ENCODE results near the gene SLC10A1. TPM values are rescaled to one million over a fixed set of nuclear protein-coding genes. Genes with fewer than 3 reads are reported as not detected.

SLC10A1 gene
- polyA plus RNA-seq, 1 donor (not counting 4 experiments of a cell fraction or from before 2014, with no cell fraction given) = not detected

DNA sequence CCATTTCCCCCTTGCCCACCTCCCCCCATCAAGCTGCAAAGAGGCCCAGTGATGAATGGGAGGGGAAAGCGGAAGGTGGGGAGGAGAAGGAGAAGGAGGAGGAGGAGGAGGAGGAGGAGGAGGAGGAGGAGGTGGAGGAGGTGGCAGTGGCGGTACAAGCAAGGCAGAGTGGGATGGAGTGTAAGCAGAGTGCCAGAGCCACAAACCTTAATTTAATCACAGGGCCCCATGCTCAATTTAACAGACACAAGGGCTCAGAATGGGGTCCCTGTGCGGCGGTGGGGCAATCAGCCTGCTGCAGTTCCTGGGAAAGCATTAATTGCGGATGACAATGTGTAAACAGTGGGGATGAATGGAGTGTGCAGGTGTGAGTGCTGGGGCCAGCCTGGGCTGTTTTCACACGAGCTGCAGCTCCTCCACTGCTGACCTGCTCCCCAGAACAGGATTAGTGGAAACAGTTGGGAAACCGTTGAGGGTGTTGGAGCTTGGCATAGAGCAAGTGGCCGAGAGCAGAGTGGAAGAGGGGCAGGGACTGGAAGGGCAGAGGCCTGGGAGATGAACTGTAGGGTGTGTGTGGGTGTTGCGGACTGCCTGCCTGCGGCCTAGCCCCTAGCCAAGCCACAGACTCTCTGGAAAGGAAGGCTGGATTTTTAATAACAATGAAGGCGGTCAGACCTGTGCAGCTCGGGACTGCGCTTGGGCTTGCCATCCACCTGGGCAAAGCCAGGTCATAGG is 45.8 kb upstream of the SLC10A1 start:
- TF ChIP-seq EZH2 (IDR thresholded peaks at IDR 0.05; ENCODE audit: low read length) = no peak
- TF ChIP-seq, protein P1, sequence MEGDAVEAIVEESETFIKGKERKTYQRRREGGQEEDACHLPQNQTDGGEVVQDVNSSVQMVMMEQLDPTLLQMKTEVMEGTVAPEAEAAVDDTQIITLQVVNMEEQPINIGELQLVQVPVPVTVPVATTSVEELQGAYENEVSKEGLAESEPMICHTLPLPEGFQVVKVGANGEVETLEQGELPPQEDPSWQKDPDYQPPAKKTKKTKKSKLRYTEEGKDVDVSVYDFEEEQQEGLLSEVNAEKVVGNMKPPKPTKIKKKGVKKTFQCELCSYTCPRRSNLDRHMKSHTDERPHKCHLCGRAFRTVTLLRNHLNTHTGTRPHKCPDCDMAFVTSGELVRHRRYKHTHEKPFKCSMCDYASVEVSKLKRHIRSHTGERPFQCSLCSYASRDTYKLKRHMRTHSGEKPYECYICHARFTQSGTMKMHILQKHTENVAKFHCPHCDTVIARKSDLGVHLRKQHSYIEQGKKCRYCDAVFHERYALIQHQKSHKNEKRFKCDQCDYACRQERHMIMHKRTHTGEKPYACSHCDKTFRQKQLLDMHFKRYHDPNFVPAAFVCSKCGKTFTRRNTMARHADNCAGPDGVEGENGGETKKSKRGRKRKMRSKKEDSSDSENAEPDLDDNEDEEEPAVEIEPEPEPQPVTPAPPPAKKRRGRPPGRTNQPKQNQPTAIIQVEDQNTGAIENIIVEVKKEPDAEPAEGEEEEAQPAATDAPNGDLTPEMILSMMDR (optimal IDR thresholded peaks at IDR 0.05 in 1 of 3, IDR thresholded peaks at IDR 0.05 in 1 of 3, conservative IDR thresholded peaks at IDR 0.05 in 1 of 3; ENCODE audit: extremely low read depth in 1 of 3, insufficient read depth in 2 of 3, low read length in 3 of 3) = no peak
- no peaks in the 10 kb centered on the region for H3K36me3 ChIP-seq (ENCODE audit: control insufficient read depth in 2 of 2, extremely low read depth in 1 of 2, insufficient read depth in 2 of 2, low read length in 2 of 2)
- H4K20me1 ChIP-seq (ENCODE audit: control insufficient read depth, extremely low read depth, insufficient read depth, low read length) = no peaks in the 10 kb centered on the region
- FAIRE-seq (no peak), DNase-seq (ENCODE audit: low read depth, low spot score) (no peak)
- H3K4me2 ChIP-seq (ENCODE audit: control insufficient read depth, extremely low read depth, insufficient read depth, low read depth, low read length) = no peak overlapping the region
- dilution Hi-C loops (cut with MboI; ENCODE audit: extremely low pct_ligation_motif_present, low sequenced_read_pairs) = no loop called here
- H2AFZ ChIP-seq (ENCODE audit: control insufficient read depth, low read length) = no peak overlapping the region
- no peak overlapping the region for H3K9ac ChIP-seq (ENCODE audit: control insufficient read depth, extremely low read depth, insufficient read depth, low read length)
- H3K27ac ChIP-seq (ENCODE audit: control insufficient read depth, insufficient read depth, low read length) = no peak overlapping the region
- no peaks in the 10 kb centered on the region for H3K9me3 ChIP-seq (ENCODE audit: control insufficient read depth, low read depth, low read length)
- no peaks in the 10 kb centered on the region for H3K79me2 ChIP-seq (ENCODE audit: control insufficient read depth, insufficient read depth, low read length)
- no peaks in the 10 kb centered on the region for H3K4me1 ChIP-seq (ENCODE audit: control insufficient read depth, extremely low read depth, insufficient read depth, low read length)
- no peaks in the 10 kb centered on the region for H3K9me1 ChIP-seq (ENCODE audit: control insufficient read depth, extremely low read depth, insufficient read depth, low read length)
- H3K27me3 ChIP-seq (ENCODE audit: control insufficient read depth, extremely low read depth, insufficient read depth, low read length) = peaks cover 11% of the 10 kb centered on the region
- H3K4me3 ChIP-seq (ENCODE audit: control insufficient read depth in 2 of 3, extremely low read depth in 1 of 3, insufficient read depth in 2 of 3, low read depth in 1 of 3, low read length in 3 of 3) = no peak overlapping the region

DNA sequence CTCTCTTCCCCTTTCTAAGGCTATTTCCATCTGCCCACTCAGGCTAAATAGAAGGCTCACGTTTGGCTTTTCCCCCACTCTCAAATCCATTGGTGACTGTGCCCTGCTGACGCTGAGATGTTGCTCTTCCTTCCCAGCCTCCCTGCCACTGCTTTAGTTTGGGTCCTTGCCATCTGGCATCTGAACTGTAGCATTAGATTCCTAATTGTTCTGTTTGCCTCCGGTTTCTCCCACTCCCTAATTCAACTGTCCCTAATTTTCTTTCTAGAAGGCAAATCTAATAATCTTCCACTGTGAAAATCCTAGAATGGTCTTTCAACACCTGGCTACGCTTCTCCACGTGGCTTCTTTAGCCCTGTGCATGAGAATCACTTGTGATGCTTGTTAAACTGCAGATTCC is 44.6 kb upstream of the SLC10A1 start:
- Histone ChIP-seq H3K36me3 (ENCODE audit: control insufficient read depth in 2 of 2, extremely low read depth in 1 of 2, insufficient read depth in 2 of 2, low read length in 2 of 2) (no peaks in the 10 kb centered on the region), H2AFZ (ENCODE audit: control insufficient read depth, low read length) (no peak overlapping the region), H3K27ac (ENCODE audit: control insufficient read depth, insufficient read depth, low read length) (no peak overlapping the region), H3K79me2 (ENCODE audit: control insufficient read depth, insufficient read depth, low read length) (no peaks in the 10 kb centered on the region), H3K4me2 (ENCODE audit: control insufficient read depth, extremely low read depth, insufficient read depth, low read depth, low read length) (no peak overlapping the region), H3K4me1 (ENCODE audit: control insufficient read depth, extremely low read depth, insufficient read depth, low read length) (no peaks in the 10 kb centered on the region), H3K9me3 (ENCODE audit: control insufficient read depth, low read depth, low read length) (no peaks in the 10 kb centered on the region), H4K20me1 (ENCODE audit: control insufficient read depth, extremely low read depth, insufficient read depth, low read length) (no peaks in the 10 kb centered on the region), H3K27me3 (ENCODE audit: control insufficient read depth, extremely low read depth, insufficient read depth, low read length) (peaks cover 11% of the 10 kb centered on the region), H3K9ac (ENCODE audit: control insufficient read depth, extremely low read depth, insufficient read depth, low read length) (no peak overlapping the region), H3K9me1 (ENCODE audit: control insufficient read depth, extremely low read depth, insufficient read depth, low read length) (no peaks in the 10 kb centered on the region), H3K4me3 (ENCODE audit: control insufficient read depth in 2 of 3, extremely low read depth in 1 of 3, insufficient read depth in 2 of 3, low read depth in 1 of 3, low read length in 3 of 3) (no peak overlapping the region)
- FAIRE-seq (no peak), DNase-seq (ENCODE audit: low read depth, low spot score) (no peak)
- TF ChIP-seq, protein P1 (optimal IDR thresholded peaks at IDR 0.05 in 1 of 3, IDR thresholded peaks at IDR 0.05 in 1 of 3, conservative IDR thresholded peaks at IDR 0.05 in 1 of 3; ENCODE audit: extremely low read depth in 1 of 3, insufficient read depth in 2 of 3, low read length in 3 of 3) = no peak
- TF ChIP-seq EZH2 (IDR thresholded peaks at IDR 0.05; ENCODE audit: low read length) = no peak
- dilution Hi-C loops (cut with MboI; ENCODE audit: extremely low pct_ligation_motif_present, low sequenced_read_pairs) = no loop called here

Measured in keratinocyte (primary cell).